Measurements from ENCODE around the gene SLC25A24. TPM values are rescaled to one million over a fixed set of nuclear protein-coding genes. Genes with fewer than 3 reads are reported as not detected.
"Not testable (repeated sequence)": the region's sequence is repeated elsewhere in the genome, so short reads cannot be mapped to it uniquely, and the experiment has no call there.

SLC25A24 gene
- total and polyA plus RNA-seq, 2 donors, result 18.2 to 71.3 TPM

GRCh38 chr1:108188801-108189200 is 11.3 kb downstream of the SLC25A24 start:
- H3K4me1 ChIP-seq (ENCODE audit: insufficient read depth), result no peaks in the 10 kb centered on the region
- H3K27ac ChIP-seq (ENCODE audit: low read depth), result no peak overlapping the region
- 94% methylated on average over 1 of the region's 1 CpG for WGBS
- H3K36me3 ChIP-seq (ENCODE audit: insufficient read depth), result peaks cover 4% of the 10 kb centered on the region
- H3K4me3 ChIP-seq (ENCODE audit: low read depth, low read length), result no peak overlapping the region
- no peak for DNase-seq (ENCODE audit: extremely low spot score)

GRCh38 chr1:108182959-108183700 is 17.0 kb downstream of the SLC25A24 start:
- peaks cover 4% of the 10 kb centered on the region for H3K36me3 ChIP-seq (ENCODE audit: insufficient read depth)
- H3K4me3 ChIP-seq (ENCODE audit: low read depth, low read length), result no peak overlapping the region
- WGBS, result 48% methylated on average over 2 of the region's 2 CpGs
- H3K4me1 ChIP-seq (ENCODE audit: insufficient read depth), result no peaks in the 10 kb centered on the region
- DNase-seq (ENCODE audit: extremely low spot score), result no peak
- H3K27ac ChIP-seq (ENCODE audit: low read depth), result no peak overlapping the region

- no peak for DNase-seq (ENCODE audit: extremely low spot score)
- H3K4me1 ChIP-seq (ENCODE audit: insufficient read depth), result no peaks in the 10 kb centered on the region
- H3K36me3 ChIP-seq (ENCODE audit: insufficient read depth), result peaks cover 3% of the 10 kb centered on the region
- no peak overlapping the region for H3K27ac ChIP-seq (ENCODE audit: low read depth)
- WGBS, result 83% methylated on average over 1 of the region's 1 CpG
- H3K4me3 ChIP-seq (ENCODE audit: low read depth, low read length), result no peak overlapping the region
Observed at GRCh38 chr1:108179018-108179417, 21.1 kb downstream of the SLC25A24 start.

DNA sequence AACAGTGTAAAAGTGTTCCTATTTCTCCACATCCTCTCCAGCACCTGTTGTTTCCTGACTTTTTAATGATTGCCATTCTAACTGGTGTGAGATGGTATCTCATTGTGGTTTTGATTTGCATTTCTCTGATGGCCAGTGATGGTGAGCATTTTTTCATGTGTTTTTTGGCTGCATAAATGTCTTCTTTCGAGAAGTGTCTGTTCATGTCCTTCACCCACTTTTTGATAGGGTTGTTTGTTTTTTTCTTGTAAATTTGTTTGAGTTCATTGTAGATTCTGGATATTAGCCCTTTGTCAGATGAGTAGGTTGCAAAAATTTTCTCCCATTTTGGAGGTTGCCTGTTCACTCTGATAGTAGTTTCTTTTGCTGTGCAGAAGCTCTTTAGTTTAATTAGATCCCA is 37.7 kb downstream of the SLC25A24 start:
- H3K4me3 ChIP-seq (ENCODE audit: low read depth, low read length); H3K36me3 ChIP-seq (ENCODE audit: insufficient read depth); H3K4me1 ChIP-seq (ENCODE audit: insufficient read depth); DNase-seq (ENCODE audit: extremely low spot score); H3K27ac ChIP-seq (ENCODE audit: low read depth): not testable (repeated sequence)
- no CpG with 5 or more reads among the region's 1 CpG for WGBS

DNA sequence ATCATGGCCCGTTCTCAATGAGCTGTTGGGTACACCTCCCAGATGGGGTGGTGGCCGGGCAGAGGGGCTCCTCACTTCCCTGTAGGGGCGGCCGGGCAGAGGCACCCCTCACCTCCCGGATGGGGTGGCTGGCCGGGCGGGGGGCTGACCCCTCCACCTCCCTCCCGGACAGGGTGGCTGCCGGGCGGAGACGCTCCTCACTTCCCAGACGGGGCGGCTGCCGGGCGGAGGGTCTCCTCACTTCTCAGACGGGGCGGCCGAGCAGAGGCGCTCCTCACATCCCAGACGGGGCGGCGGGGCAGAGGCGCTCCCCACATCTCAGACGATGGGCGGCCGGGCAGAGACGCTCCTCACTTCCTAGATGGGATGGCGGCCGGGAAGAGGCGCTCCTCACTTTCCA is 40.2 kb downstream of the SLC25A24 start:
- not testable (repeated sequence) for H3K36me3 ChIP-seq (ENCODE audit: insufficient read depth); H3K27ac ChIP-seq (ENCODE audit: low read depth); H3K4me3 ChIP-seq (ENCODE audit: low read depth, low read length); DNase-seq (ENCODE audit: extremely low spot score); H3K4me1 ChIP-seq (ENCODE audit: insufficient read depth)
- WGBS, result 98% methylated on average over 20 of the region's 30 CpGs

- no peaks in the 10 kb centered on the region for H3K36me3 ChIP-seq (ENCODE audit: insufficient read depth)
- no peak overlapping the region for H3K4me3 ChIP-seq (ENCODE audit: low read depth, low read length)
- DNase-seq (ENCODE audit: extremely low spot score), result no peak
- no peaks in the 10 kb centered on the region for H3K4me1 ChIP-seq (ENCODE audit: insufficient read depth)
- no peak overlapping the region for H3K27ac ChIP-seq (ENCODE audit: low read depth)
- 98% methylated on average over 7 of the region's 7 CpGs for WGBS
Observed at GRCh38 chr1:108158893-108159453, 41.2 kb downstream of the SLC25A24 start.

DNA sequence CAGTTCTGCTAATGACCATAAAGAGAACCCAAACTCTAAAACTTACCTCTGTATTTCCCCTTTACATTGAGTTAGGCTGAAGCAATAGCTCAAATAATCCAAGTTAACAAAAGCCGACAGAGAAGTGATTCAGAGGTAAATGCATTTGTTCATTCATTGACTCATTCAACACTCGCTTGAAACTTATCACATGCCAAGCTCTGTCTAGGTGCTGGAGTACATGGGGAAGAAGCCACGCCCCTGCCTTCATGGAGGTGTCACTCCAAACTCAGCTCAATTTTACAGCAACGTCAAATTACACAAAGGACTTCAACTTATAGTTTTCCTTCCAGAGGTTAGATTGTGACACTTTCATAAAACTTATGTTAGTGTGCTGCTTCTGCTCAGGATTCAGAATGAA is 45.8 kb downstream of the SLC25A24 start:
- Histone ChIP-seq H3K36me3 (ENCODE audit: insufficient read depth) (peaks cover 4% of the 10 kb centered on the region), H3K4me1 (ENCODE audit: insufficient read depth) (no peaks in the 10 kb centered on the region), H3K4me3 (ENCODE audit: low read depth, low read length) (no peak overlapping the region), H3K27ac (ENCODE audit: low read depth) (no peak overlapping the region)
- WGBS, result 74% methylated on average over 4 of the region's 4 CpGs
- no peak for DNase-seq (ENCODE audit: extremely low spot score)

DNA sequence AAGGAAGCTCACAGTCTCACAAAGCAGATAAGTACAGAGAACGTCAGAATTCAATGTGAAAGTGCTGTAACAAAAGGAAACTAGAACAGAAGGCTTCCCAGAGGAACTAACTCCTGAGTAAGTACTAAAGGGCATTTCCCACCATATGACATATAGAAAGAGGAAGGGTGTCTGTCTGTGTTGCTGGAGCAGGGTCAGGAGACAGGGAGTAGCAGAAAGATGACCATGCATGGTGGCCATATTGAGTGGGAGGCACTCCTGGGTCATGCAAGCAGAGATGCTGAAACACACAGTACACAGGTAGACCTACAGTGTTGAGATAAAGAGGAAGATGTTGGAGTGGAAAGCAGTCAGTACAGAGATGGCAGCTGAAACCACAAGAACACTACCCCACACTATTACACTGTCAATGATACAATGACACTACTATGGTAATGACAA is 47.3 kb downstream of the SLC25A24 start:
- Histone ChIP-seq H3K4me3 (ENCODE audit: low read depth, low read length) (no peak overlapping the region), H3K27ac (ENCODE audit: low read depth) (no peak overlapping the region), H3K4me1 (ENCODE audit: insufficient read depth) (no peaks in the 10 kb centered on the region), H3K36me3 (ENCODE audit: insufficient read depth) (peaks cover 4% of the 10 kb centered on the region)
- WGBS, result 82% methylated on average over 1 of the region's 1 CpG
- no peak for DNase-seq (ENCODE audit: extremely low spot score)

DNA sequence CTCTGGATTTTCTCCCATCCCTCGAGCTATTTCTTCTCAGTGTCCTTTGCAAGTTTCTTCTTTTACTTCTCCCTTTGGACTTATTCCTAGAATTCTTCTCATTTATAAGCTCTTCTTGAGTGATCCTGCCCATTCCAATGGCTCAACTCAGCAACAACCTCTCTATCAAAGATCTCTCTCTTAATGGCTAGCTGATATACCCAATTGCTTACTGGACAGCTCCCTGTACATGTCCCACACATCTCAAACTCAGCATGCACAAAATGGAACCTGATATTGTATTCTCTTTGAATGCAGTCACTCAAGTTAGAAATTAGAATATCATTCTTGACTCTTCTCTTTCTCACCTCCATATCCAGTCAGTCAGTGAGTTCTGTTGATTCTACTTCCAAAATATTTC is 48.6 kb downstream of the SLC25A24 start:
- Histone ChIP-seq H3K27ac (ENCODE audit: low read depth) (no peak overlapping the region), H3K4me1 (ENCODE audit: insufficient read depth) (no peaks in the 10 kb centered on the region), H3K36me3 (ENCODE audit: insufficient read depth) (peaks cover 4% of the 10 kb centered on the region), H3K4me3 (ENCODE audit: low read depth, low read length) (no peak overlapping the region)
- no peak for DNase-seq (ENCODE audit: extremely low spot score)
- 100% methylated on average over 1 of the region's 1 CpG for WGBS

- 45% methylated on average over 3 of the region's 3 CpGs for WGBS
- DNase-seq (ENCODE audit: extremely low spot score), result no peak
- Histone ChIP-seq H3K4me3 (ENCODE audit: low read depth, low read length) (no peak overlapping the region), H3K36me3 (ENCODE audit: insufficient read depth) (peaks cover 4% of the 10 kb centered on the region), H3K27ac (ENCODE audit: low read depth) (no peak overlapping the region), H3K4me1 (ENCODE audit: insufficient read depth) (no peaks in the 10 kb centered on the region)
Observed at GRCh38 chr1:108149796-108150467, 50.2 kb downstream of the SLC25A24 start.

DNA sequence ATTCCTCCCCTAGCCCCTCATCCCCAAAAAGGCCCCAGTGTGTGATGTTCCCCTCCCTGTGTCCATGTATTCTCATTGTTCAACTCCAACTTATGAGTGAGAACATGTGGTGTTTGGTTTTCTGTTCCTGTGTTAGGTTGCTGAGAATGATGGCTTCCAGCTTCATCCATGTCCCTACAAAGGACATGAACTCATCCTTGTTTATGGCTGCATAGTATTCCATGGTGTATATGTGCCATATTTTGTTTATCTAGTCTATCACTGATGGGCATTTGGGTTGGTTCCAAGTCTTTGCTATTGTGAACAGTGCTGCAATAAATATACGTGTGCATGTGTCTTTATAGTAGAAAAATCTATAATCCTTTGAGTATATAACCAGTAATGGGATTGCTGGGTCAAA is 55.6 kb downstream of the SLC25A24 start:
- DNase-seq (ENCODE audit: extremely low spot score); H3K27ac ChIP-seq (ENCODE audit: low read depth); H3K4me3 ChIP-seq (ENCODE audit: low read depth, low read length); H3K36me3 ChIP-seq (ENCODE audit: insufficient read depth); H3K4me1 ChIP-seq (ENCODE audit: insufficient read depth): not testable (repeated sequence)
- WGBS, result 100% methylated on average over 1 of the region's 1 CpG

DNA sequence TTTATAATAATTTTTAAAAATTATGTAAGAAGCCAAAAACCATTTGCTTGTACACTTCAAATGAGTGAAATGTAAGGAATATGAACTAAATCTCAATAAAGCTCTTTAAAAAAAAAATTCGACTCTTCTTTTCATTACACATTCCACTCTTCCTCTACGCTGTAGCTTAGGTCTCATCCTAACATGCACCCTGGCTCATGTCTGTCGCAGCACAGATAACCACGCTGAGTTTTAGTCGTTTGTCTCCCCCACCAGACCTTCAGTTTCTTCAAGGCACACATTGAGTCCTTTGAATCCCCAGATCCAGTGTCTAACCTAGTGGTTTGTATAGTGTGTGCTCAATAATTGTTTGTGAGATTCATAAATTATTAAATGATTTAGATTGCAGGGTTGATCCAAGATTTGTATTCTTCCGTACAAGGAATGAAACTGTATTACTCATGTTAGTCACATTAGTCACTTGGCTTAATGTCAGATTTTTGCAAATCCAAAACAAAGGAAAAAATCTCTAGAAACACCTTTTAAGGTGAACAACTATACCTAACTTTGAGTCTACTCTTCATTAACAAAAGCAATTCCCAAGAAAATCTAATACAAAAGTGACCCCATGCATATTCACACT is 57.3 kb downstream of the SLC25A24 start:
- no peak for DNase-seq (ENCODE audit: extremely low spot score)
- Histone ChIP-seq H3K4me3 (ENCODE audit: low read depth, low read length) (no peak overlapping the region), H3K36me3 (ENCODE audit: insufficient read depth) (no peaks in the 10 kb centered on the region), H3K4me1 (ENCODE audit: insufficient read depth) (no peaks in the 10 kb centered on the region), H3K27ac (ENCODE audit: low read depth) (no peak overlapping the region)
- WGBS, result 87% methylated on average over 6 of the region's 6 CpGs

GRCh38 chr1:108142258-108142657 is 57.9 kb downstream of the SLC25A24 start:
- Histone ChIP-seq H3K27ac (ENCODE audit: low read depth) (no peak overlapping the region), H3K36me3 (ENCODE audit: insufficient read depth) (no peaks in the 10 kb centered on the region), H3K4me3 (ENCODE audit: low read depth, low read length) (no peak overlapping the region), H3K4me1 (ENCODE audit: insufficient read depth) (no peaks in the 10 kb centered on the region)
- WGBS, result 99% methylated on average over 4 of the region's 4 CpGs
- DNase-seq (ENCODE audit: extremely low spot score), result no peak

- no peaks in the 10 kb centered on the region for H3K4me1 ChIP-seq (ENCODE audit: insufficient read depth)
- no peak overlapping the region for H3K4me3 ChIP-seq (ENCODE audit: low read depth, low read length)
- DNase-seq (ENCODE audit: extremely low spot score), result no peak
- H3K36me3 ChIP-seq (ENCODE audit: insufficient read depth), result peaks cover 2% of the 10 kb centered on the region
- 85% methylated on average over 3 of the region's 3 CpGs for WGBS
- no peak overlapping the region for H3K27ac ChIP-seq (ENCODE audit: low read depth)
Observed at GRCh38 chr1:108141621-108142020, 58.5 kb downstream of the SLC25A24 start.

Data from urinary bladder (tissue), 4 donors.